NCI-H446 treated with DMSO at 0.1 percent for 48 hours (cell line): ENCODE data around the gene PRKAG1.

Experiments used
- DNase-seq: peaks from one replicate; lab custom pipeline; 2025; lab: John Stamatoyannopoulos, UW

The PRKAG1 gene

DNA sequence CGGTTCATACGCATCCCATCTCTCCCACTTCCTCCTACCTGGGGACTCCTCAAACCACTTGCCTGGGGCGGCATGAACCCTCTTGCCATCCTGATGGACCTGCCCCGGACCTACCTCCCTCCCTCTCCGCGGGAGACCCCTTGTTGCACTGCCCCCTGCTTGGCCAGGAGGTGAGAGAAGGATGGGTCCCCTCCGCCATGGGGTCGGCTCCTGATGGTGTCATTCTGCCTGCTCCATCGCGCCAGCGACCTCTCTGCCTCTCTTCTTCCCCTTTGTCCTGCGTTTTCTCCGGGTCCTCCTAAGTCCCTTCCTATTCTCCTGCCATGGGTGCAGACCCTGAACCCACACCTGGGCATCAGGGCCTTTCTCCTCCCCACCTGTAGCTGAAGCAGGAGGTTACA lies 36.8 kb downstream of the PRKAG1 start:
- no peak for DNase-seq

GRCh38 chr12:48980953-48981756 lies 37.4 kb downstream of the PRKAG1 start:
- no peak for DNase-seq

GRCh38 chr12:48980389-48980952 lies 38.1 kb downstream of the PRKAG1 start:
- no peak for DNase-seq

- DNase-seq: no peak
These were observed 38.8 kb downstream of the PRKAG1 start for GRCh38 chr12:48979602-48980388.

DNA sequence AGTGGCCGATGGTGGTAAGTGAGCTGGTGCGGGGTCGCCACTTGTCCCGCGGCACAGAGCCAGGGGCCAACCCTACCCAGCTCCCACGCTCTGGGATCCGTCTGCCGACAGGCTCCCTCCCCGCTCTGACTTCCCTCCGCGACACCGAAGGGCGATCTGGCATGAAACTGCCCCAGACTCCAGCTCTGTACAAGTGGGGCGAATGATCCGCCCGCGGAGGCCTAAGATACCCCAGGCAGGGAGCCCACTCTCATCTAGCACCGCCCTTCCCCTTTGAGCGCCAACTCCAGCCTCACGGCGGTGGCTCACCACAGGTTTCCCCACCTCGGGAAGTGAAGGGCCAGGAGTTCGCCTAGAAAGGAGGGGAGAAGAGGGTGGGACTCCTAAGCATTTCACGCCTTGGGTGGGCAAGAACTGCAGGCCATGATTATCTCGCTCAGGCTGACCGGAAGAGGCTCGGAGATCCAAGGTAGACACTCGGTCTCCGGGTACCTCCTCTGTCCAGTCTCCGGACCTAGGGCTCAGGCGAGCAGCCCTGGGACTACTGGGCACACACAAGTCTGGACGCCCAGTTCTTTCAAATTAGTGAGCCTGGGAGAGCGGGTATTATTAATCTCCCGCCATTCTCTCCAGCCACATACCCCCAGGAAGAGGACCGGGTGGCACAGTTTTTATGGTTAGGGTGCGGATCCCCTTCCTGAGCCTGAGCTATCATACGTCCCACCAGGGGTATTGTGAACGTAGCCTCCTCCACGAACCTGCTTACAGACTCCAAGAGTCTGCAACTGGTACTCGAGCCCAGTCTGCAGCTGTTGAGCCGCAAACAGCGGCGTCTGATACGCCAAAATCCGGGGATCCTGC lies 39.6 kb downstream of the PRKAG1 start:
- no peak for DNase-seq

- DNase-seq: no peak
These were observed 40.3 kb downstream of the PRKAG1 start, which contains the start of gene WNT1 for GRCh38 chr12:48978291-48978740. Gene WNT1 (plus strand): TSS chr12:48978322. CDS start chr12:48978651, 329 bp downstream.

DNA sequence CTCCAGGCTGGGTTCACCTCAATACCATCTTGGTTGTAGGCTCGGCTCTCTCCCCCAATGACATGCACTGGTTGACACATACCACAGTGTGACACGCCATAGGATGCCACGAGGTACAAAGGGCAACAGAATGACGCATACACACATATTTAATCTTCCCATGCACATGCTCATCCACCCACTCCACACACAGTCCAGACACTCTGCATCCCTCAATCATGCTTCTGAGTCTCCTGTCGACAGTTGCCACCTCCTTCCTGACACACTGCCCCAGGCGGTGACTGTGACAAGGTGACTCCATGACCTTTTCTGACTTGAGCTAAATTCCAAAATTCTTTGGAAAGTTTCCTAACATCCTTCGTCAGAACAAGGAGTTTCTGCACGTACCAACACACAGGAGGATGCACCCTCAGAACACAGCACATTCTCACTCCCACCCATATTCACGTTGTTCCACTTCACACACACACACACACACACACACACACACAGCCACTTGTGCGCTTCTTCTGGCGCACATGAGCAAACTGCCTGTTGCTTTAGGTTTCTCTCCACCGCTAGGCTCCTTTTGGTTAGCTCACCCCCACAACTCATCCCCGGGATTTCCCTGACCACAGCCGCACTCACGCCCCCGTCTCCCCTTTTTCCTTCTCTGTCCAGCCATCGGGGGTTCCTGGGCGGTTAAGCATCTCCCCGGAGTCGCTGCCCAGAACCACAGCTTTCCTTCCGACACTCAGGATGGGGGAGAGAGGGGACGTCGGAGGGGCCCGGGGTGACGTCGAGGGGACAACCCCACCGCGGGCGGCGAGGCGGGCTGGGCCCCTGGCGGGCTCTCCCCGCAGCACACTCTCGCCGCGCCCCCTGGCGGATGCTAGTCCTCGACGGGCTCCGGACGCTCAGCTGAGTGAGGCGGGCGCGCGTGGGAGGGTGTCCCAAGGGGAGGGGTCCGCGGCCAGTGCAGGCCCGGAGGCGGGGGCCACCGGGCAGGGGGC lies 41.0 kb downstream of the PRKAG1 start:
- no peak for DNase-seq

DNA sequence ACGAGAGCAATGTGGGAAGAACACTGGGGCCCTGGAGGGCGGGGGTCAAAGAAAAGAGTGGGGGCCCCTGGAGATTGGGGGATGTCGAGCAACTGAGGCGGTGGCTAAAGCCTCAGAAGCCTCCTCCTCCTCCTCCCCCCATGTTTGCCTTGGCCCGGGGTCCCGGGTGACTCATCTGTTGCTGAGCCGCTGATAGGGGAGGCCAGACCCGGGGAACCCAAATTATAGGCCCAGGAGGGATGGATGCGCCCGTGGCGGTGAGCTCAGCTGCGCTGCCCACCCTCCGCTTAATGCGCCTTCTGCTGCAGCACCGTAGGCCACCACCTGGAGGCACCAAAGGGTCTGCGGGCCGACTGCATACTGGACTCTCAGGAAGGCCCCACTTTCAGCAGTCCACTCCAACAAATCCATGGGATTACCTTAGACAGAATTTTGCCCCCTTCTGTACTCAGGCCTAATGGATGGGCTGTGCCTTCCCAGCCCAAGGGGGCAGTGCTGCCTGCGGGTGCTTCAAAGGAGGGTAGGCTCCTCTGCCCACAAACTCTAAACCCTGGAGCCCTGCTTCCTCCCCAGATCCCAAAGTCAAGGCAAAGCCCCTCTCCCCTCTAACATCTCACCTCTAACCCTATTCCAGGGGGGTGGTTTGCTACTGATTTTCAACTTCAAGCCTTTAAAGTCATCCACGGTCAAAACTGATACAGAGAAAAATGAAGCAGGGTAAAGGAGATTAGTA lies 44.5 kb downstream of the PRKAG1 start:
- no peak for DNase-seq

GRCh38 chr12:48973531-48973930 lies 45.0 kb downstream of the PRKAG1 start:
- no peak for DNase-seq

GRCh38 chr12:48972952-48973483 lies 45.6 kb downstream of the PRKAG1 start:
- DNase-seq: no peak

GRCh38 chr12:48972213-48972951 lies 46.2 kb downstream of the PRKAG1 start:
- no peak for DNase-seq

DNA sequence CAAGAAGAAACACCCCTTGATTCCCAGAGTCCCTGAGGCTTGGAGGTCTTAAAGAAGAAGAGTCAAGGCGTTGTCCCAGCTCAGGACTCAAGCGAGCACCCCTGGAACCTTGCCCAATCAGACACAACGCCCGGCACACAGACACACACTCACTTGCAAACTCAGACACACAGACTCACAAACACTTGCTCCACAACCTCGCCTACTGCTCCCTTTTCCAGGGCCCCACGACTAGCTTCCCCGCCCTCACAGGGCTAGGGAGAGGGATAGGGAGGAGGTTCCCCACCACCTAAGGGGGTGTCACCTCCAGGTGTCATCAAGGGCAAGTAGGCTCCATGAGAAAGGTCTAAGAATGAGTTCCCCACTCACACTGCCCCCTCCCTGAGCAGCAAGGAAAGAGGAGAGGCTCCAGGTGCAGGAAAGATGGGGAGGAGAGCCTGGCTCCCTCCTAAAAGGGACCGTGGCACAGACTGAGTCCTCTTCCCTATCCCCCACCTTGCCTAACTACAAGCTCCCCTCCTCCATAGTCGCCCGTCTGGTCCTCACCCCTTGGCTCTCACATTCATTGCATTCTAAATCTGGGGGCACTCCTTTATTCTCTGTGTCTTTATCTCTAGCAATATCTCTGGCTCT lies 47.8 kb downstream of the PRKAG1 start:
- no peak for DNase-seq

- DNase-seq: no peak
These were observed 48.5 kb downstream of the PRKAG1 start for GRCh38 chr12:48969833-48970701.

GRCh38 chr12:48969160-48969771 lies 49.3 kb downstream of the PRKAG1 start:
- DNase-seq: no peak

GRCh38 chr12:48968467-48968866 lies 50.1 kb downstream of the PRKAG1 start:
- no peak for DNase-seq

- DNase-seq: no peak
These were observed 50.6 kb downstream of the PRKAG1 start for GRCh38 chr12:48967991-48968390.
